CD14-positive monocyte (primary cell): Measurements from ENCODE around the gene TPX2. TPM values are rescaled to one million over a fixed set of nuclear protein-coding genes. Genes with fewer than 3 reads are reported as not detected.

Experiments
- DNase-seq, 3 donors: peaks; one replicate each; pipeline ENCODE4 v3.0.0-alpha.2; 2011 to 2022
- H2AFZ ChIP-seq: 2 replicates; pipeline ENCODE4 v1.6.0; 2012; ENCODE audit warnings: mild to moderate bottlenecking, low read depth, low read length, inconsistent platforms; ENCODE audit not compliant: insufficient read depth, poor library complexity, severe bottlenecking
- H3K27ac ChIP-seq, 2 donors: 1 replicate in 1 of 2; 2 replicates in 1 of 2; pipeline ENCODE4 v1.5.1; 2012 to 2013; ENCODE audit warnings: low read length in 2 of 2, control low read depth in 1 of 2, inconsistent platforms in 1 of 2, low read depth in 1 of 2, mild to moderate bottlenecking in 1 of 2
- H3K27me3 ChIP-seq, 2 donors: one replicate each; pipeline versions ENCODE4 v1.6.0 to v1.6.1; 2011 to 2013; ENCODE audit warnings: low read length in 2 of 2; ENCODE audit not compliant: control insufficient read depth in 2 of 2, insufficient read depth in 2 of 2
- H3K36me3 ChIP-seq, 2 donors: replicated peaks in 1 of 2; 1 replicate in 1 of 2; 2 replicates in 1 of 2; pipeline versions ENCODE4 v1.5.1 to v1.6.1; 2012 to 2013; ENCODE audit warnings: low read length in 2 of 2, control low read depth in 1 of 2, inconsistent platforms in 1 of 2, mild to moderate bottlenecking in 1 of 2; ENCODE audit not compliant: insufficient read depth in 2 of 2, control insufficient read depth in 1 of 2
- H3K4me1 ChIP-seq, 2 donors: 1 replicate in 1 of 2; 2 replicates in 1 of 2; pipeline versions ENCODE4 v1.5.1 to v1.6.1; 2012 to 2013; ENCODE audit warnings: low read length in 2 of 2, control low read depth in 1 of 2, inconsistent platforms in 1 of 2, mild to moderate bottlenecking in 1 of 2, moderate library complexity in 1 of 2; ENCODE audit not compliant: insufficient read depth in 2 of 2, control insufficient read depth in 1 of 2
- H3K4me2 ChIP-seq: replicated peaks from 2 replicates; pipeline ENCODE3; 2012; ENCODE audit warnings: low read length, moderate library complexity, mild to moderate bottlenecking; ENCODE audit not compliant: poor library complexity, severe bottlenecking; ENCODE audit errors: extremely low read depth
- H3K4me3 ChIP-seq, 3 experiments: fragments of 200-600 bp in 1 of 3; sonication (generic) in 1 of 3; replicated peaks in 1 of 3; 1 replicate in 2 of 3; 2 replicates in 1 of 3; pipeline ENCODE4 v1.5.1; 2011 to 2013; ENCODE audit warnings: low read length in 3 of 3, mild to moderate bottlenecking in 3 of 3, control low read depth in 2 of 3, low read depth in 2 of 3, inconsistent platforms in 1 of 3, moderate library complexity in 1 of 3
- H3K79me2 ChIP-seq: 2 replicates; pipeline ENCODE4 v1.6.0; 2012; ENCODE audit warnings: mild to moderate bottlenecking, control low read depth, inconsistent platforms, low read length, moderate library complexity; ENCODE audit not compliant: insufficient read depth
- H3K9ac ChIP-seq: 2 replicates; pipeline ENCODE4 v1.6.0; 2017; ENCODE audit warnings: low read length, mild to moderate bottlenecking; ENCODE audit not compliant: insufficient read depth, poor library complexity, severe bottlenecking
- H3K9me3 ChIP-seq, 2 donors: replicated peaks in 1 of 2; 1 replicate in 1 of 2; 2 replicates in 1 of 2; pipeline versions ENCODE4 v1.5.1 to v1.6.1; 2012 to 2013; ENCODE audit warnings: low read length in 2 of 2, control low read depth in 1 of 2; ENCODE audit not compliant: control insufficient read depth in 1 of 2, insufficient read depth in 1 of 2
- H4K20me1 ChIP-seq: 2 replicates; pipeline ENCODE4 v1.6.0; 2012; ENCODE audit warnings: mild to moderate bottlenecking, low read length, control low read depth, moderate library complexity; ENCODE audit not compliant: insufficient read depth
- H3K27ac Mint-ChIP-seq, 7 donors: one replicate each; pipeline ENCODE4 v1.8.0; 2020; ENCODE audit warnings: mild to moderate bottlenecking in 7 of 7, mixed read lengths in 7 of 7, moderate library complexity in 6 of 7, inconsistent platforms in 2 of 7
- H3K27me3 Mint-ChIP-seq, 3 donors: one replicate each; pipeline ENCODE4 v1.8.0; 2021 to 2022; ENCODE audit warnings: low read depth in 3 of 3, mild to moderate bottlenecking in 3 of 3, mixed read lengths in 3 of 3, moderate library complexity in 3 of 3, inconsistent platforms in 1 of 3
- H3K36me3 Mint-ChIP-seq, 2 donors: one replicate each; pipeline ENCODE4 v1.8.0; 2020; ENCODE audit warnings: mixed read lengths in 2 of 2, inconsistent platforms in 1 of 2, mild to moderate bottlenecking in 1 of 2
- H3K4me1 Mint-ChIP-seq: one replicate; pipeline ENCODE4 v1.8.0; 2020; ENCODE audit warnings: mild to moderate bottlenecking, mixed read lengths
- H3K4me3 Mint-ChIP-seq, 2 donors: one replicate each; pipeline ENCODE4 v1.8.0; 2020; ENCODE audit warnings: mild to moderate bottlenecking in 2 of 2, mixed read lengths in 2 of 2, moderate library complexity in 1 of 2
- H3K9me3 Mint-ChIP-seq, 7 donors: one replicate each; pipeline ENCODE4 v1.8.0; 2020 to 2022; ENCODE audit warnings: mixed read lengths in 7 of 7, mild to moderate bottlenecking in 6 of 7, moderate library complexity in 6 of 7, inconsistent platforms in 2 of 7
- CTCF ChIP-seq: fragments of 200-600 bp; IDR thresholded peaks from one replicate; pipeline ENCODE4 v1.8.0; 2022; ENCODE audit warnings: antibody characterized with exemption, mild to moderate bottlenecking
- WGBS: methylation state at CpG from one replicate; pipeline ENCODE4 v1.1.5; 2013; ENCODE audit warnings: missing lambda C conversion rate; ENCODE audit not compliant: insufficient coverage; 5-methylcytosine and 5-hydroxymethylcytosine counted together
- intact Hi-C, 2 donors: fragments of 100-400 bp; cut with micrococcal nuclease; formaldehyde crosslinking; loops; one replicate each; pipeline versions ENCODE4 v1.15.0 to v1.15.1; 2023
- polyA plus RNA-seq, 3 donors: library from polyadenylated mRNA; depleted of rRNA in 1 of 3; unstranded in 2 of 3; stranded (reverse) in 1 of 3; fragments of 300-500 nt in 2 of 3; fragments of >200 nt in 1 of 3; fragmentation: Illumina TruSeq in 2 of 3; gene quantifications; 1 replicate in 2 of 3; 2 replicates in 1 of 3; pipeline ENCODE4 v1.2.3, GENCODE V29; 2012 to 2021

The TPX2 gene
- polyA plus RNA-seq, 3 donors = 0.06 TPM; not detected in 2

- peaks cover 93% of the 10 kb centered on the region for H4K20me1 ChIP-seq
- no peak overlapping the region for H3K4me3 ChIP-seq
- no peak overlapping the region for H3K4me3 Mint-ChIP-seq
- H3K4me2 ChIP-seq = no peak overlapping the region
- no peak for TF ChIP-seq CTCF
- H3K9ac ChIP-seq = no peak overlapping the region
- WGBS = no CpG with 5 or more reads among the region's 5 CpGs
- H3K4me1 Mint-ChIP-seq = peaks cover 43% of the 10 kb centered on the region
- peaks cover 0 to 2% (median 2%) of the 10 kb centered on the region in 3 donors for H3K27me3 Mint-ChIP-seq
- no peak for DNase-seq
- intact Hi-C loops = loop anchor here in 1 of 2 donors (10.0 kb wide), 1 partner anchor 185 kb away; no protein-coding TSS in a partner anchor
- no peaks in the 10 kb centered on the region for H3K9me3 Mint-ChIP-seq
- peaks cover 59 to 73% of the 10 kb centered on the region in 2 donors for H3K36me3 Mint-ChIP-seq
- no peak overlapping the region for H2AFZ ChIP-seq
- H3K27ac Mint-ChIP-seq = peak overlapping the region in 1 of 7 donors; percentile 52
- no peaks in the 10 kb centered on the region for H3K27me3 ChIP-seq
- H3K36me3 ChIP-seq = peaks cover 58 to 95% of the 10 kb centered on the region in 2 donors
- peaks cover 64% of the 10 kb centered on the region for H3K79me2 ChIP-seq
- H3K9me3 ChIP-seq = no peaks in the 10 kb centered on the region
- peaks cover 13 to 24% of the 10 kb centered on the region in 2 donors for H3K4me1 ChIP-seq
- no peak overlapping the region for H3K27ac ChIP-seq
These were observed 29.2 kb upstream of the TPX2 start for GRCh38 chr20:31709939-31710338.

GRCh38 chr20:31710423-31711108 is 28.5 kb upstream of the TPX2 start:
- peaks cover 43% of the 10 kb centered on the region for H3K4me1 Mint-ChIP-seq
- Histone ChIP-seq H3K27me3 (no peaks in the 10 kb centered on the region), H2AFZ (no peak overlapping the region), H3K9me3 (no peaks in the 10 kb centered on the region), H3K27ac (no peak overlapping the region), H3K4me2 (no peak overlapping the region), H3K79me2 (peaks cover 60% of the 10 kb centered on the region), H3K9ac (no peak overlapping the region), H4K20me1 (peaks cover 93% of the 10 kb centered on the region), H3K4me3 (no peak overlapping the region), H3K4me1 (peaks cover 13 to 24% of the 10 kb centered on the region in 2 donors), H3K36me3 (peaks cover 62 to 95% of the 10 kb centered on the region in 2 donors)
- DNase-seq = no peak
- intact Hi-C loops = loop anchor here in 1 of 2 donors (10.0 kb wide), 1 partner anchor 186 kb away; no protein-coding TSS in a partner anchor
- no peak for TF ChIP-seq CTCF
- peak overlapping the region in 1 of 7 donors; percentile 6 for H3K27ac Mint-ChIP-seq
- peaks cover 61 to 78% of the 10 kb centered on the region in 2 donors for H3K36me3 Mint-ChIP-seq
- H3K9me3 Mint-ChIP-seq = no peaks in the 10 kb centered on the region
- peaks cover 0 to 3% (median 3%) of the 10 kb centered on the region in 3 donors for H3K27me3 Mint-ChIP-seq
- H3K4me3 Mint-ChIP-seq = no peak overlapping the region
- 92% methylated on average over 2 of the region's 5 CpGs for WGBS
